Measurements from ENCODE around the gene TMEM175.

Gene TMEM175

DNA sequence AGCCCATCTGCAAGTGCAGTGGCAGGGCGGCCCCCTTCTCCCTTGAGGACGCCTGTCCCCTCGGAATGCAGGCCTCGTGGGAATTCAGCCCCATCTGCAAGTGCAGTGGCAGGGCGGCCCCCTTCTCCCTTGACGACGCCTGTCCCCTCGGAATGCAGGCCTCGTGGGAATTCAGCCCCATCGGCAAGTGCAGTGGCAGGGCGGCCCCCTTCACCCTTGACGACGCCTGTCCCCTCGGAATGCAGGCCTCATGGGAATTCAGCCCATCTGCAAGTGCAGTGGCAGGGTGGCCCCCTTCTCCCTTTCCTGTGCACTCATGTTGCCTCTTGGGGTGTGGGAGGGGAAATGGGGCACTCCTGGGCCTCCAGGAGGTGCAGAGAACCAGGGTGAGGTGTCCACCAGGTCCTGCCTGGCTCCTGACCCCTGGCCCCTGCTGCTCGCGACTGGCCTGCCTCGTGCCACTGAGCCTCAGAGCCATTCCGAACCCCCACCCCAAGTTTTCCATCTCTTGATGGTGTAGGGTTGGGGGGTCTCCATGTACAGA, 67.7 kb downstream of the TMEM175 start (continued):
- TF ChIP-seq ISL1 (CRISPR knock-in tag; IDR thresholded peaks at IDR 0.05) (no peak), TOX (CRISPR knock-in tag; IDR thresholded peaks at IDR 0.05; ENCODE audit: borderline replicate concordance) (no peak), CSRNP3 (CRISPR knock-in tag; IDR thresholded peaks at IDR 0.05) (no peak), BACH2 (CRISPR knock-in tag; IDR thresholded peaks at IDR 0.05; ENCODE audit: borderline replicate concordance) (no peak), RARB (CRISPR knock-in tag; IDR thresholded peaks at IDR 0.05) (no peak), GLIS3 (CRISPR knock-in tag; IDR thresholded peaks at IDR 0.05) (no peak)

- ATAC-seq: no peak
Observed at GRCh38 chr4:1000686-1001260, 68.5 kb downstream of the TMEM175 start.

DNA sequence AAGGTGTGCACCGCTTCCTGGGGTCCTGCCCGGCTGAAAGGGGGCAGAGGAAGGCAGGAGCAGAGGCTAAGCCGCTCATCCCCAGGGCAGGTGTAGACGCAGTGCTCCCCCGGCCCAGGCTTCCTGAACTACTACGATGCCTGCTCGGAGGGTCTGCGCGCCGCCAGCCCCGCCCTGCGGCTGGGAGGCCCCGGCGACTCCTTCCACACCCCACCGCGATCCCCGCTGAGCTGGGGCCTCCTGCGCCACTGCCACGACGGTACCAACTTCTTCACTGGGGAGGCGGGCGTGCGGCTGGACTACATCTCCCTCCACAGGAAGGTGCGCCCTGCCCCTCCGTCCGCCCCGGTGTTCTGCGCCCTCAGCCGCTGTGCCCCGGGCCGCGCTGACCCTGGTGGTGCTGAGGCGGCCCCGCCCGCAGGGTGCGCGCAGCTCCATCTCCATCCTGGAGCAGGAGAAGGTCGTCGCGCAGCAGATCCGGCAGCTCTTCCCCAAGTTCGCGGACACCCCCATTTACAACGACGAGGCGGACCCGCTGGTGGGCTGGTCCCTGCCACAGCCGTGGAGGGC, 69.4 kb downstream of the TMEM175 start:
- no peak for ATAC-seq

More at GRCh38 chr4:1000686-1001260, 68.5 kb downstream of the TMEM175 start:
- no peak for TF ChIP-seq ZFP3 (CRISPR knock-in tag; IDR thresholded peaks at IDR 0.05)
- TF ChIP-seq ZC3H10 (CRISPR knock-in tag; IDR thresholded peaks at IDR 0.05): no peak
- no peak for TF ChIP-seq TSHZ2 (CRISPR knock-in tag; IDR thresholded peaks at IDR 0.05)
- TF ChIP-seq ZNF70 (CRISPR knock-in tag; IDR thresholded peaks at IDR 0.05): no peak
- TF ChIP-seq CSRNP3 (CRISPR knock-in tag; IDR thresholded peaks at IDR 0.05): no peak
- TF ChIP-seq ARNTL (CRISPR knock-in tag; IDR thresholded peaks at IDR 0.05; ENCODE audit: borderline replicate concordance, low read depth): no peak
- no peak for TF ChIP-seq RARB (CRISPR knock-in tag; IDR thresholded peaks at IDR 0.05)
- TF ChIP-seq ZNF8 (CRISPR knock-in tag; IDR thresholded peaks at IDR 0.05): no peak

More for the DNA sequence above, 69.4 kb downstream of the TMEM175 start:
- TF ChIP-seq, protein P1, sequence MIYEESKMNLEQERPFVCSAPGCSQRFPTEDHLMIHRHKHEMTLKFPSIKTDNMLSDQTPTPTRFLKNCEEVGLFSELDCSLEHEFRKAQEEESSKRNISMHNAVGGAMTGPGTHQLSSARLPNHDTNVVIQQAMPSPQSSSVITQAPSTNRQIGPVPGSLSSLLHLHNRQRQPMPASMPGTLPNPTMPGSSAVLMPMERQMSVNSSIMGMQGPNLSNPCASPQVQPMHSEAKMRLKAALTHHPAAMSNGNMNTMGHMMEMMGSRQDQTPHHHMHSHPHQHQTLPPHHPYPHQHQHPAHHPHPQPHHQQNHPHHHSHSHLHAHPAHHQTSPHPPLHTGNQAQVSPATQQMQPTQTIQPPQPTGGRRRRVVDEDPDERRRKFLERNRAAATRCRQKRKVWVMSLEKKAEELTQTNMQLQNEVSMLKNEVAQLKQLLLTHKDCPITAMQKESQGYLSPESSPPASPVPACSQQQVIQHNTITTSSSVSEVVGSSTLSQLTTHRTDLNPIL (CRISPR knock-in tag; IDR thresholded peaks at IDR 0.05; ENCODE audit: low read depth): no peak
- TF ChIP-seq SNAI2 (CRISPR knock-in tag; IDR thresholded peaks at IDR 0.05) (no peak), GLIS3 (CRISPR knock-in tag; IDR thresholded peaks at IDR 0.05) (no peak), ZNF8 (CRISPR knock-in tag; IDR thresholded peaks at IDR 0.05) (no peak), ZNF565 (CRISPR knock-in tag; conservative IDR thresholded peaks at IDR 0.05; ENCODE audit: low read depth) (no peak), PPARA (CRISPR knock-in tag; IDR thresholded peaks at IDR 0.05; ENCODE audit: borderline replicate concordance) (no peak), PATZ1 (CRISPR knock-in tag; IDR thresholded peaks at IDR 0.05; ENCODE audit: borderline replicate concordance) (no peak), ARNTL (CRISPR knock-in tag; IDR thresholded peaks at IDR 0.05; ENCODE audit: borderline replicate concordance, low read depth) (no peak), ESRRG (CRISPR knock-in tag; IDR thresholded peaks at IDR 0.05) (no peak), POU6F1 (CRISPR knock-in tag; IDR thresholded peaks at IDR 0.05; ENCODE audit: borderline replicate concordance, low read depth) (no peak), ZFP3 (CRISPR knock-in tag; IDR thresholded peaks at IDR 0.05) (no peak), CSRNP3 (CRISPR knock-in tag; IDR thresholded peaks at IDR 0.05) (no peak)

All from SK-N-SH treated with all-trans-retinoic acid at 6 μM for 48 hours (cell line).